ENCODE measurements around the gene CENPT. TPM values are rescaled to one million over a fixed set of nuclear protein-coding genes. Genes with fewer than 3 reads are reported as not detected.
A peak's percentile ranks its signal among the peaks of the same experiment; 100 is the strongest.

Gene CENPT
- polyA plus RNA-seq, 2 of the 4 experiments (the other 2 are of a cell fraction): 19.1 to 36.9 TPM

DNA sequence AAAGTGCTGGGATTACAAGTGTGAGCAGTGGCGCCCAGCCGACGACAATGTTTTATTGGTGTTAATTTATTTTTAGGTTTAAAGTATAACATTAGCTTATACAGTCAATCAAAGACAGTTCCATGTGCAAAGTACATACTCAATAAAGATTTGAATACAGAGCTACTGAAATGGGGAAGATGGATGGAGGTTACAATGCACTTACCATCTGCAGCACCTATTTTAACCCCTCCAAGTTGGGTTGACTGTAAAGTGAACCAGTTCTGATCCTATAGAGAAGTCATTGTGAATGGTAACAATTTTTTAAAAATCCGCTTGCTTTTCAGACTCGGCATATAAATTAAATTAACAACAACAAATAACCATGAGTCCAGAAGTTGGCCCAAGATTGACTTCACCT is 44.9 kb upstream of the CENPT start:
- FAIRE-seq (no peak), ATAC-seq (no peak), DNase-seq (ENCODE audit: low read depth in 1 of 2, low spot score in 1 of 2) (no peak)
- Histone ChIP-seq H3K4me3 (peak overlapping the region; percentile 98), H3K4me1 (peaks cover 11% of the 10 kb centered on the region; the same call in 2 of the 3 replicates), H3K4me2 (peak overlapping the region; percentile 70), H3K27ac (peak overlapping the region; percentile 59 to 76), H3K9me3 (no peaks in the 10 kb centered on the region)
- ChIA-PET POLR2A (interaction anchor here (0.7 to 1.9 kb wide), 3 partner anchors 8 to 1330 kb away, joined by 3 to 8 read pairs (median 3); partner anchors contain the start of gene NRN1L), CTCF (interaction anchor here (0.8 to 3.7 kb wide), 4 partner anchors 10 to 76 kb away, joined by 3 to 44 read pairs (median 8); no protein-coding TSS in a partner anchor)
- no peak for TF ChIP-seq ESRRA (IDR thresholded peaks at IDR 0.05; ENCODE audit: borderline replicate concordance, low read length)
- TF ChIP-seq ZFP36 (IDR thresholded peaks at IDR 0.05; ENCODE audit: borderline replicate concordance, partially characterized antibody): no peak
- TF ChIP-seq ZC3H11A (IDR thresholded peaks at IDR 0.05): no peak
- TF ChIP-seq NFE2L2 (conservative IDR thresholded peaks at IDR 0.05; ENCODE audit: low read length): no peak
- no peak for TF ChIP-seq FOSL2 (IDR thresholded peaks at IDR 0.05)
- TF ChIP-seq FOSL2 (CRISPR knock-in tag; IDR thresholded peaks at IDR 0.05): no peak
- TF ChIP-seq EP300 (IDR thresholded peaks at IDR 0.05): no peak
- no peak for TF ChIP-seq HDAC2 (IDR thresholded peaks at IDR 0.05)
- no peak for TF ChIP-seq FOXS1 (CRISPR knock-in tag; IDR thresholded peaks at IDR 0.05)
- no peak for TF ChIP-seq TP53 (CRISPR knock-in tag; IDR thresholded peaks at IDR 0.05)
- no peak for TF ChIP-seq RNF2 (IDR thresholded peaks at IDR 0.05; ENCODE audit: borderline replicate concordance, low read depth)
- TF ChIP-seq RFX5 (IDR thresholded peaks at IDR 0.05): no peak
- TF ChIP-seq GATA3 (IDR thresholded peaks at IDR 0.05; ENCODE audit: borderline replicate concordance): no peak
- TF ChIP-seq KDM1A (IDR thresholded peaks at IDR 0.05; ENCODE audit: low read depth): no peak
- no peak for TF ChIP-seq EHF (CRISPR knock-in tag; IDR thresholded peaks at IDR 0.05)
- no peak for TF ChIP-seq HOXA7 (CRISPR knock-in tag; IDR thresholded peaks at IDR 0.05)
- TF ChIP-seq HEYL (CRISPR knock-in tag; IDR thresholded peaks at IDR 0.05): no peak
- WGBS (ENCODE audit: missing lambda C conversion rate): 72% methylated on average over 5 of the region's 5 CpGs

DNA sequence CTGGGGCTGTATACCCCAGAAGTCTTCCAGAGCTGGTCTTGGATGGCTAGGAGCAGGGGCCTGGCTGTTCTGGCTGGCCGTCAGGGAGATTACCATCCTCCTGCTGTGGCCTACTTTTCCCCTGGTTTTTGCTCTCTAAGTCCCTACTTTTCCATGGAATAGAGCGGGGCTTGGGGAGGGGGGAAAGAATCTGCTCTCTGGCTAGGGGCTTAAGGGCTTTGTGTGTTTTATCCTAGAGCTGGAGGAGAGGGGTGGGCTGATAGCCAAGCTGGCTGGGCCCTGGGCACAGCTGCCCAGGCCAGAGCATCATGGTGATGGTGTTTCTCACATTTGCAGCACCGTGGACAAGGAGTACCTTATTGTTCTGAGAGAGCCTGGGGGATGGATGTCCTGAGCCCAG is 40.8 kb upstream of the CENPT start:
- ATAC-seq: no peak
- WGBS (ENCODE audit: missing lambda C conversion rate): 81% methylated on average over 3 of the region's 3 CpGs

DNA sequence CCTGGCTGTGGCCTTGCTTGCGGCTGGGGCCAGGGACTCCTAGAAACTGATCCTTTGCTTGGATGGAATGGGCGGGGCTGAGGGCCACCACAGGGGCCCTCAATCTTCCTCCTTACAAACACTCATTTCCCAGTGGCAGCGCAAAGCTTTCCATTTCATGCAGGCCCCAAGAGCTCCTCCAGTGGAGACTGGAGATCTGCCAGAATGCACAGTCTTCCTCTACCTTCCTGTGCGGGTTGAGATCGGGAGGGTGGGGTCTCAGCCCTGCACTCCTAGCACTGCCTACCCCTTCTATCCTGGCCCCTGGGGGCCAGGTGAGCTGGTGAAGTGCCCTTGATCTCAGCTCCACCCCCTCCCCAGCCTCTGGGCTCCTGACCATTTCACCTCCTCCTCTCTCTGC is 38.9 kb upstream of the CENPT start:
- no peak for FAIRE-seq
- no peak for ATAC-seq
- no peaks in the 10 kb centered on the region for H3K9me3 ChIP-seq
- 95% methylated on average over 5 of the region's 5 CpGs for WGBS (ENCODE audit: missing lambda C conversion rate)
- ChIA-PET POLR2A (no interaction called here), CTCF (interaction anchor here (0.8 to 17.4 kb wide), 11 partner anchors 12 to 366 kb away, joined by 3 to 370 read pairs (median 4); partner anchors contain the start of genes CTRL, EDC4 and PSMB10)
- no peak overlapping the region for H3K4me2 ChIP-seq
- TF ChIP-seq RNF2 (IDR thresholded peaks at IDR 0.05; ENCODE audit: borderline replicate concordance, low read depth): no peak
- no peak for TF ChIP-seq CBX8 (IDR thresholded peaks at IDR 0.05)
- no peak for TF ChIP-seq ZSCAN20 (CRISPR knock-in tag; IDR thresholded peaks at IDR 0.05)
- no peak for TF ChIP-seq TP53 (CRISPR knock-in tag; IDR thresholded peaks at IDR 0.05)
- TF ChIP-seq, protein P1, sequence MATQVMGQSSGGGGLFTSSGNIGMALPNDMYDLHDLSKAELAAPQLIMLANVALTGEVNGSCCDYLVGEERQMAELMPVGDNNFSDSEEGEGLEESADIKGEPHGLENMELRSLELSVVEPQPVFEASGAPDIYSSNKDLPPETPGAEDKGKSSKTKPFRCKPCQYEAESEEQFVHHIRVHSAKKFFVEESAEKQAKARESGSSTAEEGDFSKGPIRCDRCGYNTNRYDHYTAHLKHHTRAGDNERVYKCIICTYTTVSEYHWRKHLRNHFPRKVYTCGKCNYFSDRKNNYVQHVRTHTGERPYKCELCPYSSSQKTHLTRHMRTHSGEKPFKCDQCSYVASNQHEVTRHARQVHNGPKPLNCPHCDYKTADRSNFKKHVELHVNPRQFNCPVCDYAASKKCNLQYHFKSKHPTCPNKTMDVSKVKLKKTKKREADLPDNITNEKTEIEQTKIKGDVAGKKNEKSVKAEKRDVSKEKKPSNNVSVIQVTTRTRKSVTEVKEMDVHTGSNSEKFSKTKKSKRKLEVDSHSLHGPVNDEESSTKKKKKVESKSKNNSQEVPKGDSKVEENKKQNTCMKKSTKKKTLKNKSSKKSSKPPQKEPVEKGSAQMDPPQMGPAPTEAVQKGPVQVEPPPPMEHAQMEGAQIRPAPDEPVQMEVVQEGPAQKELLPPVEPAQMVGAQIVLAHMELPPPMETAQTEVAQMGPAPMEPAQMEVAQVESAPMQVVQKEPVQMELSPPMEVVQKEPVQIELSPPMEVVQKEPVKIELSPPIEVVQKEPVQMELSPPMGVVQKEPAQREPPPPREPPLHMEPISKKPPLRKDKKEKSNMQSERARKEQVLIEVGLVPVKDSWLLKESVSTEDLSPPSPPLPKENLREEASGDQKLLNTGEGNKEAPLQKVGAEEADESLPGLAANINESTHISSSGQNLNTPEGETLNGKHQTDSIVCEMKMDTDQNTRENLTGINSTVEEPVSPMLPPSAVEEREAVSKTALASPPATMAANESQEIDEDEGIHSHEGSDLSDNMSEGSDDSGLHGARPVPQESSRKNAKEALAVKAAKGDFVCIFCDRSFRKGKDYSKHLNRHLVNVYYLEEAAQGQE (IDR thresholded peaks at IDR 0.05): no peak
- TF ChIP-seq KDM5A (IDR thresholded peaks at IDR 0.05): no peak
- TF ChIP-seq POLR2AphosphoS2 (conservative IDR thresholded peaks at IDR 0.05; ENCODE audit: low read length): no peak
- no peak for TF ChIP-seq EHMT2 (IDR thresholded peaks at IDR 0.05; ENCODE audit: low read depth)
- TF ChIP-seq, protein P2, sequence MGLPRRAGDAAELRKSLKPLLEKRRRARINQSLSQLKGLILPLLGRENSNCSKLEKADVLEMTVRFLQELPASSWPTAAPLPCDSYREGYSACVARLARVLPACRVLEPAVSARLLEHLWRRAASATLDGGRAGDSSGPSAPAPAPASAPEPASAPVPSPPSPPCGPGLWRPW (IDR thresholded peaks at IDR 0.05): no peak
- TF ChIP-seq CHD2 (IDR thresholded peaks at IDR 0.05; ENCODE audit: low read length, partially characterized antibody): no peak
- TF ChIP-seq BHLHE40 (IDR thresholded peaks at IDR 0.05; ENCODE audit: low read depth, low read length): no peak
- TF ChIP-seq EP300 (IDR thresholded peaks at IDR 0.05): no peak
- no peak for TF ChIP-seq CBX2 (IDR thresholded peaks at IDR 0.05; ENCODE audit: borderline replicate concordance, low read depth)
- no peak for TF ChIP-seq HOXA7 (CRISPR knock-in tag; IDR thresholded peaks at IDR 0.05)
- TF ChIP-seq HOXB5 (CRISPR knock-in tag; IDR thresholded peaks at IDR 0.05): no peak
- no peak for DNase-seq (ENCODE audit: low read depth in 1 of 2, low spot score in 1 of 2)
- H3K4me1 ChIP-seq: peaks cover 9% of the 10 kb centered on the region; the same call in 1 of the 3 replicates
- no peak overlapping the region for H3K4me3 ChIP-seq
- H3K27ac ChIP-seq: no peak overlapping the region

More for the DNA sequence above, 40.8 kb upstream of the CENPT start:
- H3K4me2 ChIP-seq: no peak overlapping the region
- no peak for FAIRE-seq
- ChIA-PET CTCF (interaction anchor here (0.7 to 17.4 kb wide), 7 partner anchors 9 to 72 kb away, joined by 3 to 370 read pairs (median 4); partner anchors contain the start of genes CTRL, EDC4, LCAT and PSMB10), POLR2A (no interaction called here)
- H3K4me3 ChIP-seq: no peak overlapping the region
- DNase-seq (ENCODE audit: low read depth in 1 of 2, low spot score in 1 of 2): no peak
- TF ChIP-seq RNF2 (IDR thresholded peaks at IDR 0.05; ENCODE audit: borderline replicate concordance, low read depth) (no peak), JUN (IDR thresholded peaks at IDR 0.05) (no peak), NPAS2 (CRISPR knock-in tag; IDR thresholded peaks at IDR 0.05; ENCODE audit: borderline replicate concordance) (no peak), MYC (IDR thresholded peaks at IDR 0.05; ENCODE audit: borderline replicate concordance, low read length) (no peak), FOSB (CRISPR knock-in tag; IDR thresholded peaks at IDR 0.05) (no peak), HDAC2 (IDR thresholded peaks at IDR 0.05) (no peak), RFX5 (IDR thresholded peaks at IDR 0.05) (no peak), ZFP36 (IDR thresholded peaks at IDR 0.05; ENCODE audit: borderline replicate concordance, partially characterized antibody) (no peak), HEYL (CRISPR knock-in tag; IDR thresholded peaks at IDR 0.05) (no peak), BHLHE40 (IDR thresholded peaks at IDR 0.05; ENCODE audit: low read depth, low read length) (no peak), CHD2 (IDR thresholded peaks at IDR 0.05; ENCODE audit: low read length, partially characterized antibody) (no peak), CBX2 (IDR thresholded peaks at IDR 0.05; ENCODE audit: borderline replicate concordance, low read depth) (no peak), CEBPB (IDR thresholded peaks at IDR 0.05) (no peak), SMC3 (IDR thresholded peaks at IDR 0.05) (no peak)
- TF ChIP-seq, protein P2 (IDR thresholded peaks at IDR 0.05): no peak
- peaks cover 14% of the 10 kb centered on the region; the same call in 2 of the 3 replicates for H3K4me1 ChIP-seq
- no peak overlapping the region for H3K27ac ChIP-seq
- H3K9me3 ChIP-seq: no peaks in the 10 kb centered on the region
